Keratinocyte (primary cell): ENCODE measurements around the gene FMN2. TPM values are rescaled to one million over a fixed set of nuclear protein-coding genes. Genes with fewer than 3 reads are reported as not detected.

ENCODE experiments used
- DNase-seq: peaks from one replicate; pipeline ENCODE4 v3.0.0-alpha.2; 2011; ENCODE audit warnings: low read depth, missing footprints, low spot score
- FAIRE-seq: peaks from 2 replicates; lab custom pipeline; 2011; peaks lifted over from hg19 to GRCh38; lab: Jason Lieb, UNC
- H2AFZ ChIP-seq: 2 replicates; pipeline ENCODE4 v1.6.0; 2012; ENCODE audit warnings: low read length, control low read depth, inconsistent platforms; ENCODE audit not compliant: control insufficient read depth
- H3K27ac ChIP-seq: 2 replicates; pipeline ENCODE4 v1.5.1; 2011; ENCODE audit warnings: low read length; ENCODE audit not compliant: control insufficient read depth, insufficient read depth
- H3K27me3 ChIP-seq: 3 replicates; pipeline ENCODE4 v1.6.0; 2011; ENCODE audit warnings: low read length; ENCODE audit not compliant: control insufficient read depth, insufficient read depth; ENCODE audit errors: extremely low read depth
- H3K36me3 ChIP-seq, 2 experiments: 2 replicates in 1 of 2; 3 replicates in 1 of 2; pipeline ENCODE4 v1.5.1; 2011; ENCODE audit warnings: low read length in 2 of 2, mild to moderate bottlenecking in 1 of 2; ENCODE audit not compliant: control insufficient read depth in 2 of 2, insufficient read depth in 2 of 2; ENCODE audit errors: extremely low read depth in 1 of 2
- H3K4me1 ChIP-seq: 3 replicates; pipeline ENCODE4 v1.5.1; 2011; ENCODE audit warnings: low read length; ENCODE audit not compliant: control insufficient read depth, insufficient read depth; ENCODE audit errors: extremely low read depth
- H3K4me2 ChIP-seq: 3 replicates; pipeline ENCODE4 v1.6.0; 2011; ENCODE audit warnings: low read depth, low read length; ENCODE audit not compliant: control insufficient read depth, insufficient read depth; ENCODE audit errors: extremely low read depth
- H3K4me3 ChIP-seq, 3 experiments: fragments of 200-600 bp in 1 of 3; sonication (generic) in 1 of 3; 2 replicates in 2 of 3; 3 replicates in 1 of 3; pipeline ENCODE4 v1.5.1; 2011 to 2016; ENCODE audit warnings: low read length in 3 of 3, mild to moderate bottlenecking in 3 of 3, control low read depth in 2 of 3, inconsistent platforms in 1 of 3, low read depth in 1 of 3, mixed read lengths in 1 of 3, mixed run types in 1 of 3, moderate library complexity in 1 of 3; ENCODE audit not compliant: control insufficient read depth in 2 of 3, insufficient read depth in 2 of 3; ENCODE audit errors: extremely low read depth in 1 of 3
- H3K79me2 ChIP-seq: 2 replicates; pipeline ENCODE4 v1.6.0; 2012; ENCODE audit warnings: low read length; ENCODE audit not compliant: control insufficient read depth, insufficient read depth
- H3K9ac ChIP-seq: 3 replicates; pipeline ENCODE4 v1.6.0; 2011; ENCODE audit warnings: low read length; ENCODE audit not compliant: control insufficient read depth, insufficient read depth; ENCODE audit errors: extremely low read depth
- H3K9me1 ChIP-seq: 3 replicates; pipeline ENCODE4 v1.6.0; 2011; ENCODE audit warnings: low read length; ENCODE audit not compliant: control insufficient read depth, insufficient read depth; ENCODE audit errors: extremely low read depth
- H3K9me3 ChIP-seq: 2 replicates; pipeline ENCODE4 v1.5.1; 2012; ENCODE audit warnings: low read depth, low read length; ENCODE audit not compliant: control insufficient read depth
- H4K20me1 ChIP-seq: 3 replicates; pipeline ENCODE4 v1.6.0; 2011; ENCODE audit warnings: low read length; ENCODE audit not compliant: control insufficient read depth, insufficient read depth; ENCODE audit errors: extremely low read depth
- CTCF ChIP-seq, 3 experiments: IDR thresholded peaks in 1 of 3; conservative IDR thresholded peaks in 1 of 3; optimal IDR thresholded peaks in 1 of 3; 2 replicates in 2 of 3; 3 replicates in 1 of 3; pipeline versions ENCODE3 to v1.5.1; 2011; ENCODE audit warnings: low read length in 3 of 3, mild to moderate bottlenecking in 3 of 3, moderate library complexity in 2 of 3, control low read depth in 1 of 3, inconsistent platforms in 1 of 3; ENCODE audit not compliant: insufficient read depth in 2 of 3; ENCODE audit errors: extremely low read depth in 1 of 3
- EZH2 ChIP-seq: IDR thresholded peaks from one replicate; pipeline ENCODE4 v1.6.1; 2012; ENCODE audit warnings: inconsistent platforms, mild to moderate bottlenecking, low read length, moderate library complexity
- dilution Hi-C: fragments of 300-500 bp; cut with MboI; formaldehyde crosslinking; loops from one replicate; pipeline ENCODE4 v1.7.0; 2020; ENCODE audit warnings: low sequenced_read_pairs; ENCODE audit not compliant: extremely low pct_ligation_motif_present
- polyA plus RNA-seq, 5 experiments: library from polyadenylated mRNA; depleted of rRNA in 3 of 5; stranded (reverse) in 3 of 5; stranded (forward) in 1 of 5; unstranded in 1 of 5; fragments of >200 nt; gene quantifications; 1 replicate in 1 of 5; 2 replicates in 3 of 5; 3 replicates in 1 of 5; pipeline versions ENCODE4 v1.2.1 to v1.2.3, GENCODE V29; 2011 to 2012; ENCODE audit warnings: missing spikeins in 2 of 5, low read depth in 1 of 5, low replicate concordance in 1 of 5

The FMN2 gene
- polyA plus RNA-seq, 1 donor (not counting 4 experiments of a cell fraction or from before 2014, with no cell fraction given): not detected

GRCh38 chr1:240362046-240362445 is 270.4 kb downstream of the FMN2 start:
- no peak for DNase-seq
- Histone ChIP-seq H3K4me3 (no peak overlapping the region), H3K36me3 (no peaks in the 10 kb centered on the region), H3K4me2 (no peak overlapping the region), H3K27ac (no peak overlapping the region), H3K79me2 (no peaks in the 10 kb centered on the region), H3K27me3 (no peaks in the 10 kb centered on the region), H3K9me1 (no peaks in the 10 kb centered on the region), H3K9ac (no peak overlapping the region), H3K9me3 (peaks cover 4% of the 10 kb centered on the region), H3K4me1 (no peaks in the 10 kb centered on the region), H2AFZ (no peak overlapping the region), H4K20me1 (no peaks in the 10 kb centered on the region)
- no peak for FAIRE-seq
- dilution Hi-C loops: no loop called here
- TF ChIP-seq CTCF (optimal IDR thresholded peaks at IDR 0.05 in 1 of 3, IDR thresholded peaks at IDR 0.05 in 1 of 3, conservative IDR thresholded peaks at IDR 0.05 in 1 of 3; ENCODE audit: extremely low read depth in 1 of 3, insufficient read depth in 2 of 3, low read length in 3 of 3) (no peak), EZH2 (no peak)

GRCh38 chr1:240362826-240363225 is 271.1 kb downstream of the FMN2 start:
- Histone ChIP-seq H3K9ac (no peak overlapping the region), H3K79me2 (no peaks in the 10 kb centered on the region), H3K4me1 (no peaks in the 10 kb centered on the region), H3K36me3 (no peaks in the 10 kb centered on the region), H3K9me3 (peaks cover 4% of the 10 kb centered on the region), H3K9me1 (no peaks in the 10 kb centered on the region), H3K27ac (no peak overlapping the region), H2AFZ (no peak overlapping the region), H4K20me1 (no peaks in the 10 kb centered on the region), H3K4me2 (no peak overlapping the region), H3K4me3 (no peak overlapping the region), H3K27me3 (no peaks in the 10 kb centered on the region)
- no peak for DNase-seq
- FAIRE-seq: no peak
- TF ChIP-seq CTCF (optimal IDR thresholded peaks at IDR 0.05 in 1 of 3, IDR thresholded peaks at IDR 0.05 in 1 of 3, conservative IDR thresholded peaks at IDR 0.05 in 1 of 3; ENCODE audit: extremely low read depth in 1 of 3, insufficient read depth in 2 of 3, low read length in 3 of 3): no peak
- TF ChIP-seq EZH2: no peak
- dilution Hi-C loops: no loop called here
